GM23338 (cell line): Measurements from ENCODE around the gene PPBP. TPM values are rescaled to one million over a fixed set of nuclear protein-coding genes. Genes with fewer than 3 reads are reported as not detected.

Source experiments
- ATAC-seq: fragments of 200-7000 bp; cut with Tn5 transposase; 3 replicates; pipeline ENCODE4 v1.9.1; 2020
- DNase-seq: peaks from one replicate; pipeline ENCODE4 v3.0.0-alpha.2; 2015; ENCODE audit warnings: low spot score
- H2AFZ ChIP-seq: fragments of 200-600 bp; sonication (generic); 2 replicates; pipeline ENCODE4 v1.8.0; 2016; ENCODE audit warnings: antibody characterized with exemption, mild to moderate bottlenecking, moderate library complexity
- H3F3A ChIP-seq: fragments of 200-600 bp; sonication (generic); replicated peaks from 2 replicates; pipeline ENCODE4 v1.8.0; 2017; ENCODE audit warnings: antibody characterized with exemption, mixed run types, low read depth
- H3K27ac ChIP-seq: fragments of 200-600 bp; sonication (generic); 2 replicates; pipeline ENCODE4 v1.6.1; 2016; ENCODE audit warnings: low read depth
- H3K27me3 ChIP-seq: fragments of 200-600 bp; sonication (generic); 2 replicates; pipeline ENCODE4 v1.8.0; 2016; ENCODE audit warnings: mild to moderate bottlenecking, mixed run types, moderate library complexity; ENCODE audit not compliant: insufficient read depth
- H3K36me3 ChIP-seq: fragments of 200-600 bp; sonication (generic); 2 replicates; pipeline ENCODE4 v1.8.0; 2016; ENCODE audit warnings: mild to moderate bottlenecking; ENCODE audit not compliant: insufficient read depth
- H3K4me1 ChIP-seq: fragments of 200-600 bp; sonication (generic); 2 replicates; pipeline ENCODE4 v1.8.0; 2016; ENCODE audit warnings: mild to moderate bottlenecking, moderate library complexity; ENCODE audit not compliant: insufficient read depth
- H3K4me2 ChIP-seq: fragments of 200-600 bp; sonication (generic); 2 replicates; pipeline ENCODE4 v1.7.1; 2017; ENCODE audit warnings: mixed run types
- H3K4me3 ChIP-seq: fragments of 200-600 bp; sonication (generic); 2 replicates; pipeline ENCODE4 v1.6.1; 2016; ENCODE audit warnings: mixed run types
- H3K79me2 ChIP-seq: fragments of 200-600 bp; sonication (generic); replicated peaks from 2 replicates; pipeline ENCODE4 v1.8.0; 2017; ENCODE audit warnings: mild to moderate bottlenecking; ENCODE audit not compliant: insufficient read depth
- H3K9me2 ChIP-seq: fragments of 200-600 bp; sonication (generic); 2 replicates; pipeline ENCODE4 v1.8.0; 2017; ENCODE audit not compliant: insufficient read depth
- H4K20me1 ChIP-seq: fragments of 200-600 bp; sonication (generic); replicated peaks from 2 replicates; pipeline ENCODE4 v1.8.0; 2017; ENCODE audit warnings: mild to moderate bottlenecking; ENCODE audit not compliant: insufficient read depth
- H3K27ac Mint-ChIP-seq: 2 replicates; pipeline ENCODE4 v1.8.0; 2020; ENCODE audit warnings: inconsistent platforms, mild to moderate bottlenecking, moderate library complexity, mixed read lengths
- H3K27me3 Mint-ChIP-seq: 3 replicates; pipeline ENCODE4 v1.8.0; 2022; ENCODE audit warnings: low read depth, mild to moderate bottlenecking, moderate library complexity, mixed read lengths, inconsistent platforms; ENCODE audit not compliant: insufficient read depth, poor library complexity
- H3K36me3 Mint-ChIP-seq: 3 replicates; pipeline ENCODE4 v1.8.0; 2021; ENCODE audit warnings: low read depth, mild to moderate bottlenecking, inconsistent platforms, moderate library complexity, mixed read lengths
- H3K4me1 Mint-ChIP-seq: 3 replicates; pipeline ENCODE4 v1.8.0; 2020; ENCODE audit warnings: mild to moderate bottlenecking, inconsistent platforms, mixed read lengths
- H3K4me3 Mint-ChIP-seq: 3 replicates; pipeline ENCODE4 v1.8.0; 2021; ENCODE audit warnings: moderate library complexity, mild to moderate bottlenecking, inconsistent platforms, mixed read lengths
- H3K9me3 Mint-ChIP-seq: 3 replicates; pipeline ENCODE4 v1.8.0; 2020; ENCODE audit warnings: moderate library complexity, mild to moderate bottlenecking, inconsistent platforms, mixed read lengths
- EZH2phosphoT487 ChIP-seq: fragments of 200-600 bp; sonication (generic); IDR thresholded peaks from one replicate; pipeline ENCODE4 v1.8.1; 2018; ENCODE audit warnings: antibody characterized with exemption; ENCODE audit not compliant: unreplicated experiment
- polyA plus RNA-seq: library from polyadenylated mRNA; unstranded; fragments of >200 nt; fragmentation: Nextera tagmentation; extraction: Ambion mirVana; gene quantifications from 2 replicates; pipeline ENCODE4 v1.2.1, GENCODE V29; 2016
- total RNA-seq: library from RNA; depleted of rRNA; stranded (reverse); fragments of >200 nt; shearing (Covaris generic); gene quantifications from 2 replicates; pipeline ENCODE4 v1.2.3, GENCODE V29; 2014
- TF ChIP-seq, protein P1 (sequence below): fragments of 250-450 bp; sonication (Bioruptor Pico); IDR thresholded peaks from 2 replicates; pipeline ENCODE4 v1.5.0; 2020; ENCODE audit warnings: mild to moderate bottlenecking, moderate library complexity

The PPBP gene
- total and polyA plus RNA-seq, 2 experiments from 2014 or later: 0.35 to 0.50 TPM

DNA sequence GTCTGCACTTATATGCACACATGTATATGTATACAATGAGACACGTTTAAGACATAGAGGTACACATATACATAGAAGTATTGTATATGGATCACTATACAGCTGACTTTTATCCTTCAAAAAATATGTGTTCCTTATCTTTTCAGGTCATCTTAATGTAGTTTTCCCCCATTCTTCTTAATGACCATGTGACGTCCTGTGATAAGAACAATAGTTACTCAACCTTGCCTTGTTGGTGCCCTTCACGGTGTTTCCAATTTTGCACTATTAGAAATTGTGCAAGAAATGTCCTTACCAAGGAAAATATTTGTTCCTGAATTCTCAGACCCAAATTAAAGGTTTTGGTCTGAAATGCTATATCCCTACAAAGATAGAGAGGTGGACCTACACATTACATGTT, 1.0 kb upstream of the PPBP start (continued):
- TF ChIP-seq, protein P1, sequence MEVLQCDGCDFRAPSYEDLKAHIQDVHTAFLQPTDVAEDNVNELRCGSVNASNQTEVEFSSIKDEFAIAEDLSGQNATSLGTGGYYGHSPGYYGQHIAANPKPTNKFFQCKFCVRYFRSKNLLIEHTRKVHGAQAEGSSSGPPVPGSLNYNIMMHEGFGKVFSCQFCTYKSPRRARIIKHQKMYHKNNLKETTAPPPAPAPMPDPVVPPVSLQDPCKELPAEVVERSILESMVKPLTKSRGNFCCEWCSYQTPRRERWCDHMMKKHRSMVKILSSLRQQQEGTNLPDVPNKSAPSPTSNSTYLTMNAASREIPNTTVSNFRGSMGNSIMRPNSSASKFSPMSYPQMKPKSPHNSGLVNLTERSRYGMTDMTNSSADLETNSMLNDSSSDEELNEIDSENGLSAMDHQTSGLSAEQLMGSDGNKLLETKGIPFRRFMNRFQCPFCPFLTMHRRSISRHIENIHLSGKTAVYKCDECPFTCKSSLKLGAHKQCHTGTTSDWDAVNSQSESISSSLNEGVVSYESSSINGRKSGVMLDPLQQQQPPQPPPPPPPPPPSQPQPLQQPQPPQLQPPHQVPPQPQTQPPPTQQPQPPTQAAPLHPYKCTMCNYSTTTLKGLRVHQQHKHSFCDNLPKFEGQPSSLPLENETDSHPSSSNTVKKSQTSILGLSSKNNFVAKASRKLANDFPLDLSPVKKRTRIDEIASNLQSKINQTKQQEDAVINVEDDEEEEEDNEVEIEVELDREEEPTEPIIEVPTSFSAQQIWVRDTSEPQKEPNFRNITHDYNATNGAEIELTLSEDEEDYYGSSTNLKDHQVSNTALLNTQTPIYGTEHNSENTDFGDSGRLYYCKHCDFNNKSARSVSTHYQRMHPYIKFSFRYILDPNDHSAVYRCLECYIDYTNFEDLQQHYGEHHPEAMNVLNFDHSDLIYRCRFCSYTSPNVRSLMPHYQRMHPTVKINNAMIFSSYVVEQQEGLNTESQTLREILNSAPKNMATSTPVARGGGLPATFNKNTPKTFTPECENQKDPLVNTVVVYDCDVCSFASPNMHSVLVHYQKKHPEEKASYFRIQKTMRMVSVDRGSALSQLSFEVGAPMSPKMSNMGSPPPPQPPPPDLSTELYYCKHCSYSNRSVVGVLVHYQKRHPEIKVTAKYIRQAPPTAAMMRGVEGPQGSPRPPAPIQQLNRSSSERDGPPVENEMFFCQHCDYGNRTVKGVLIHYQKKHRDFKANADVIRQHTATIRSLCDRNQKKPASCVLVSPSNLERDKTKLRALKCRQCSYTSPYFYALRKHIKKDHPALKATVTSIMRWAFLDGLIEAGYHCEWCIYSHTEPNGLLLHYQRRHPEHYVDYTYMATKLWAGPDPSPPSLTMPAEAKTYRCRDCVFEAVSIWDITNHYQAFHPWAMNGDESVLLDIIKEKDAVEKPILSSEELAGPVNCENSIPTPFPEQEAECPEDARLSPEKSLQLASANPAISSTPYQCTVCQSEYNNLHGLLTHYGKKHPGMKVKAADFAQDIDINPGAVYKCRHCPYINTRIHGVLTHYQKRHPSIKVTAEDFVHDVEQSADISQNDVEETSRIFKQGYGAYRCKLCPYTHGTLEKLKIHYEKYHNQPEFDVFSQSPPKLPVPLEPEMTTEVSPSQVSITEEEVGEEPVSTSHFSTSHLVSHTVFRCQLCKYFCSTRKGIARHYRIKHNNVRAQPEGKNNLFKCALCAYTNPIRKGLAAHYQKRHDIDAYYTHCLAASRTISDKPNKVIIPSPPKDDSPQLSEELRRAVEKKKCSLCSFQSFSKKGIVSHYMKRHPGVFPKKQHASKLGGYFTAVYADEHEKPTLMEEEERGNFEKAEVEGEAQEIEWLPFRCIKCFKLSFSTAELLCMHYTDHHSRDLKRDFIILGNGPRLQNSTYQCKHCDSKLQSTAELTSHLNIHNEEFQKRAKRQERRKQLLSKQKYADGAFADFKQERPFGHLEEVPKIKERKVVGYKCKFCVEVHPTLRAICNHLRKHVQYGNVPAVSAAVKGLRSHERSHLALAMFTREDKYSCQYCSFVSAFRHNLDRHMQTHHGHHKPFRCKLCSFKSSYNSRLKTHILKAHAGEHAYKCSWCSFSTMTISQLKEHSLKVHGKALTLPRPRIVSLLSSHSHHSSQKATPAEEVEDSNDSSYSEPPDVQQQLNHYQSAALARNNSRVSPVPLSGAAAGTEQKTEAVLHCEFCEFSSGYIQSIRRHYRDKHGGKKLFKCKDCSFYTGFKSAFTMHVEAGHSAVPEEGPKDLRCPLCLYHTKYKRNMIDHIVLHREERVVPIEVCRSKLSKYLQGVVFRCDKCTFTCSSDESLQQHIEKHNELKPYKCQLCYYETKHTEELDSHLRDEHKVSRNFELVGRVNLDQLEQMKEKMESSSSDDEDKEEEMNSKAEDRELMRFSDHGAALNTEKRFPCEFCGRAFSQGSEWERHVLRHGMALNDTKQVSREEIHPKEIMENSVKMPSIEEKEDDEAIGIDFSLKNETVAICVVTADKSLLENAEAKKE: no peak

DNA sequence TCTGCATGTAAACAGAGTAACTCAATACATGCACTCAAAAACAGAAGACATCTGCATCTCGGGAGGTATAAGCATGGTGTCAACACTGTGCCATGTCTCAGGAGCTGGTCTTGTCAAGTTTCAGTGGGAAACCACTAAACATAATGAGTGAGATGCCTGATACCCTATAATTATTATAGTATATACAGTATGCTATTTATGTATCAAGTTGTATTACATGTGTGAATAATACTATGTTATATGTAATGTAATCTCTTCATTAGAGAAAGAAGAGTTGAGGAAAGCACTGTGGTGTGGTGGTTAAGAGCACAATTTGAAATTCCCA, 2.5 kb downstream of the PPBP start:
- Histone ChIP-seq H3K4me3 (no peak overlapping the region), H3K79me2 (no peaks in the 10 kb centered on the region), H3K27me3 (no peaks in the 10 kb centered on the region), H3F3A (no peaks in the 10 kb centered on the region), H3K36me3 (no peaks in the 10 kb centered on the region), H2AFZ (no peak overlapping the region), H3K9me2 (no peaks in the 10 kb centered on the region), H3K4me1 (peaks cover 32% of the 10 kb centered on the region), H4K20me1 (no peaks in the 10 kb centered on the region), H3K4me2 (0 out of 2 replicates have a peak overlapping the region, but pooled peaks have one; percentile 3), H3K27ac (peak overlapping the region; percentile 85)
- ATAC-seq: no peak
- no peak for TF ChIP-seq EZH2phosphoT487
- TF ChIP-seq, protein P1: 0 out of 2 replicates have a peak, but pooled peaks have one; percentile 53
- no peaks in the 10 kb centered on the region for H3K27me3 Mint-ChIP-seq
- no peak for DNase-seq
- no peak overlapping the region for H3K4me3 Mint-ChIP-seq
- 0 out of 3 replicates have a peak, but pooled peaks cover 4% of the 10 kb centered on the region for H3K9me3 Mint-ChIP-seq
- peak overlapping the region; percentile 92 for H3K27ac Mint-ChIP-seq
- peaks cover 20% of the 10 kb centered on the region for H3K36me3 Mint-ChIP-seq
- H3K4me1 Mint-ChIP-seq: peaks cover 46% of the 10 kb centered on the region
